NCI-H524 (cell line): ENCODE measurements around the gene NAA40.

Source experiments
- DNase-seq, 2 experiments: peaks; one replicate each; lab custom pipeline; 2025; lab: John Stamatoyannopoulos, UW

NAA40 gene

DNA sequence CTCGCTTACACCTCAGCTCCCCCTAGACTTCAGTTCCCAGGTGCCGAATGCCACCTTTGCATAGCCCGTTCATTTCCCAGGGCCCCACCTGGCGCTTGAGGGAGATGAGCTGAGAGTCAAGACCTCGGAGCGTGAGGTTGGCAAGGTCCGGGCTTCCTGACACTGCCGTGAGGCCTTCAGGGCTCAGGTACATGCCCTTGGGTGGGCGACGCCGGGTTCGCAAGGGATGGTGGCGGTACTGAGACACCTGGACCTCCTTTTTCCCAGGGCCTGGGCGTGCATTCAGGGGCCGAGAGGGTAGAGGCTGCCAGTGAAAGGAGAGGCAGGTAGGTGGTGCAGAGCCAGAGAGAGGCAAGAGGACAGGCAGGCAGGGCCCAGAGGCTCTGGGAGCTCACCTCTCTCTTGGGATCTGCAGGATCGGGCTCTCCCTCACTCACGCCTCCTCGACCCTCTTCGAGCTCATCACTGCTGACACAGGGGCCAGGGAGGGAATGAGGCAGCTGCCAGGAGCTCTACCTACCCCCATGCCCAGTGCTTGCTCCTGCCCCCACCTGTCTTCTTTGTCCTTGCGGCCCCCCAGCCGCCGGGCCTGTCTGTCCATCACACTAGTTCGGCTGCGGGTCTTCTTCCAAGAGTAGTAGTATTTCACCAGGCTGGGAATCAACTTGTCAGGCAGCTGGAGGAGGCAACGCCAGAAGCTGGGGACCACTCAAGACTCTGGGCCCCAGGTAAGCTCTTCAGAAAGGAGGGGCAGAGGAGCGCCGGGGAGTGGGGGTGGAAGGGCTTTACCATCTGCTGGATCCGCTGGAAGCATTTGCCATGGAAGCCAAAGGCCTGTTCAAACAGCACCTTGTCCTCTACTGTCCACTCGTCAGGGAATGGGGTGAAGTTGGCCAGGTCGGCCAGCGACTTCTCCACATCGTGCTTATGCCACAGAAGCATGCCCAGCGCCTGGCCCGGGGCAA lies 24.7 kb upstream of the NAA40 start:
- DNase-seq = peak in 1 of 2 experiments; percentile 66

DNA sequence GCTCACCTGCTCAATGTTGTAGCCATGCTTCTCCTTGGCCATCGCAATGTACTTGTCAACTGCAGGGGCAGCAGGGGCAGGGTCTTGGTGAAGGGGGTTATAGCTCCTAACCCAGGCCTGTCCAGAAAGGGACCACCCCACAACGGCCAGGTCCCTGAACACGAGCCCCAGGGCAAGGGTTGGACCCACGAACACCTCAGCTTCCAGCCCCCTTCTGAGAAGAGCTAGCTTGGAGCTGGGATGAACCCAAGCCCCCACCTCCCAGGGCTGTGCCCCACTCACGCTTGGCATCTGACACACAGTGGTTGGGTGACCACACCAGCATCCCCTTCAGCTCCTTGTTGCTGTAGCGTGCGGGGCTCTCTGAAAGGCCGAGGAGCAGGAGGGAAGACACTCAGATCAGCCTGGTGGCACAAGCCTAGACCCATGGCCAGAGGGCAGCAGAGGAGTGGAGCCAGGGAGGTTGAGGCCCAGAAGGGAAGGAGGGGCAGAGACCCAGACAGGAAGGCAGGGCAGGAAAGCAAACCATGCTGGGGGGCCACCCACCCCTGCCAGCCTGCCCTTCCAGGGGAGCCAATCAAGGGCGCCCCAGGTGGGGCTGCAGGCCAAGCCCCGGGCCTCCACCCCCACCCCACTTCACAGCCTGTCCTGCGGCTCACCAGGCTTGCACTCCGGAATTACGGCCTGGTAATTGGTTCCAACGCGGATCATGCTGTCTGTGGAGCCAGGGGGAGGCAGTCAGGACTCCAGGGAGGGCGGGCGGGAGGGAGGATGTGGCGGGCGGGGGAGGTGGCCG lies 23.7 kb upstream of the NAA40 start:
- no peak for DNase-seq

DNA sequence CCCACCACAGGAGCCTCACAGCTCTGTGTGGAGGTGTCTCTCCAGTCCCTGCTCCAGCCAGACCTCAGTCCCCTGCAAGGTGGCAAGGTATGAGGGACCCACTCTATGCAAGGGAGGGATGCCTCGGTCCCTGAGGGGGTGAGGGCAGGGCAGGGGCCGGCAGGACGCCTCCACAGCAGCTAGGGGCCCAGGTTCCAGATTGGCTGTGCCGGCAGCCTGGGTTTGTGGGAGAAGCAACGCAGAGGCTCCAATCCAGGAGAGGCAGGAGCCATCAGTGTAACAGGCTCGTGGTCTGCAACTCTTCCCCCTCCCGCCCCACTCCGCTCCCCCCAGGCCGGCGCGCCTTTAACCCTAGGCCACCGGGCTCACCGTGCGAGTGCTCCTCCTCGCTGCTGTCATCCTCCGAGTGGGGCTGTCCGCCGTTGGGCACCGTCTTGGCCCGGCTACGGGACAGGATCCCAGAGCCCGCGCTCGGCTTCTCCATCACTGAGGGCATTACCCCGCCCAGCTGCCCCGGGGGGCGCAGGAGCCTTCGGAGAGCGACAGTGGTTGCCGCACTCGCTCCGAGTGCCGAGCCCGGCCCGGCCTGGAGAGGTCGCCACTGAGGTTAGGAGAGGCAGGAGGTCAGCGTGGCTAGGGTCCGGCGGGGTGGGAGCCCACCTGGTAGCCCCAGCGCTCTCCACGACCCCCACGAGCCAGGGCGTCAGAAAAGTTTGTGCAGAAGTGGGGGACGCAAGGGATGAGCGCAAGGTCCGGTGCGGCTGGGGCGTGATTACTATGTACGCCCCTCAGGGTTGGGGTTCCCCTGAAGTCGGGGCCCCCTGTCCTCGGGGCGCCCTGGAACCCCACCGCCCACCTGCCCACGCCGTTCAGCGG lies 22.6 kb upstream of the NAA40 start:
- peak; percentile 25 to 68 for DNase-seq

DNA sequence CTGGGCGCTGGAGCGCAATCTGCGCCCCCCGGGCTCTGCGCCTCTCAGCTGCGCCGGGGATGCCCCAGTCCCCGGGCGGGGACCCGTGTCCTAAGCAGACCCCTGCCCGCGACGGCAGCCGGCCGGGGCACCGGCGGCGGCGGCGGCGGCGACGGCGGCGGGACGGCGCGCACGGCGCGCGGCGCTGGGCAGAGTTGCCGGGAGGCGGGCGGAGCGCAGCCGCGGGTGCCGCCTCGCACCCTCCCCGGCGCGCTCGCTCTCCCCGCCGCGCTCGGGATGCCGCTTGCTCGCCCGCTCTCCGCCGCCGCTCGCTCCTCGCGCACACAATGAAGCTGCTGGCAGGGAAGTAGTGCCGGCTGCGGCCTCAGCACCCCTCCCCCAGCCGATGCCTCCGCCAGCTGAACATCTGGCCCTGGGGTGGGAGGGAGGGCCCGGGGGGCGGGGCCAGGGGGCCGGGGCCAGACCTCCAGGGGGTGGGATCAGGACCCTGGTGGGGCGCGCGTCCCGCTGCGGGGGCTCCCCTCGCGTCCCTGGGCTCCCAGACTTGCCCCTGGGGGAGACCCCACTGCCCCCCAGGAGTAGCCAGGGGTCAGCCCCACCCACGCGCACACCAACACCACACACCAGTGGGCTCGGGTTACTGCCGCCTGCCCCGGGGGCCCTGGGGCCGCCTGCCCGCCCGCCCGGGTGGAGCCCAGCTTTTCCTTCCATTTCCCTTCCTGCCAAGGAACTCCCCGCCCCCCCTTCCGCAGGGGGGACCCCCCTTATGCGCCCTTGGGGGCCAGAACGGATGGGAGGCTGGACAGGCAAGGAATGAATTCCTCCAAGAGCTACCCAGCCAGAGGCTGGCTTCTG lies 21.7 kb upstream of the NAA40 start, which contains the start of gene RCOR2:
TSS of gene RCOR2 (minus strand) at position 328 of the 855 bp plus-strand sequence. CDS start 708 bp downstream, outside the sequence.
- DNase-seq = peak; percentile 61 to 83

DNA sequence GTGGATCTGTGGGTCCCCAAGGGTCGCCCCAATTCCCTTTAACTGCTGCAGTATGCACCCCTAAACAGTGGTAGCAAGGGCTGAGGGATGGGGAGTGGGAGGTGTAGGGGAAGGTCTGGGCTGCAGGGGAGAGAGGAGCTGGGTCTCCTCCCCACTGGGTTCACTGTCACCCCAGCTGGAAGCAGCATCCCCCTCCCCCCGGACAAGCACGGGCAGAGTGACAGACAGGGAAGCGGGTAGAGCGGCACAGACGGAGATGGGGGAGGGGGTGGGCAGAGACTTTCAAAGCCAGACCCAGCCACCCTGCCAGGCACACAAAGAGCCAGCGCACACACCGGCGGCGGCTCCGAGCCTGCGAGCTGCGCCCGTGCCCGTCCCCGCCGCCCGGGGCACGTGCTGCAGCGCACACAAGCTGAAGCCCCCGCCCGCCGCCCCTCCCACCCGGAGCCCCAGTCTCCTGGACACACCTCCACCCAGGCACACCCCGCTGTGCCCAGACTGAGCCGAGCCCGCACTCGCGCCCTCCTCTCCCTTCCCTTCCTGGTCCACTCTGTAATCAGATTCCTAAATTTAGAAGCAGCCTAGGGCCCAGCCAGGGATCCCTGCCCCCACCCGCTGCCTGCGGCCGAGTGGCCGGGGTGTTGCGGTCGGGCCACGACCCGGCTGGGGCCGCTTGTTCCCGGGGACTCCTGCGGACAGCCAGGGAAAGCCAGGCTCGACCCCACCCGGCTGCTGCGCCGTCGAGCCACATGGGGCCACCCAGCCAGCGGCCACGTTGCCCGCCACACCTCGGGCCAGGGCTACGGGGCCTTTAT lies 20.9 kb upstream of the NAA40 start:
- peak; percentile 94 to 95 for DNase-seq

DNA sequence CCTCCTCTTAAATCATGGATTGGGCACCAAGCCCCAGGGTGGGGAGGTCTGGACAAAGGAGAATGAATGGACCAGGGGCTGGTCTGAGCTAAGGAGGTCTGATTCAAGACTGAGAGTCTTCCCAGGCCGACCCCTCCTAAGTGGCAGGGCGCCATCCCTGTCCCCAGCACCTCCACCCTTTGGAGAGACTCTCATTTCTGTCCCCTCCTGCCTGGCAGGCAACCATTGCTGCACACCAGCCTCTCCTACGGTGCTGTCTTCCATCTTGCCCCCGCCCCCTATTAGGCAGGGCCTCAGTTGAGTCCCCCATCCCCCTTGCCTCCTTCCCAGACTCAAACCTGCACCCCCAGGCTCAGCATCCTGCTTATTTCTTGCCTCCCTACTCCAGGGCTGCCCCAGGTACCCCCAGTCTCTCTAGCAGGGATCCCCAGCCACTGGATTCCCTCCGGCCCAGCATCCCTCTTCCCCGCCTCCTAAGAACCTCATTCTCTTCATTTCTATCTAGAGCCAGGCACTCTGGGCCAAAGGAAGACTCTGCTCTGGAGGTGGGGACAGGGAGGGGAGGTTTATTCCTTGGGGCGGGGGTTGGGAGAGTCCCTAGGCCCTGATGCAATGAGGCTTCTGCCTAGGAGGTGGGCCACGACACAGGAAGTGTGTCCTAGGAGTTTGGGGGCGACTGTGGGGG lies 20.2 kb upstream of the NAA40 start:
- DNase-seq = peak; percentile 84 to 93

DNA sequence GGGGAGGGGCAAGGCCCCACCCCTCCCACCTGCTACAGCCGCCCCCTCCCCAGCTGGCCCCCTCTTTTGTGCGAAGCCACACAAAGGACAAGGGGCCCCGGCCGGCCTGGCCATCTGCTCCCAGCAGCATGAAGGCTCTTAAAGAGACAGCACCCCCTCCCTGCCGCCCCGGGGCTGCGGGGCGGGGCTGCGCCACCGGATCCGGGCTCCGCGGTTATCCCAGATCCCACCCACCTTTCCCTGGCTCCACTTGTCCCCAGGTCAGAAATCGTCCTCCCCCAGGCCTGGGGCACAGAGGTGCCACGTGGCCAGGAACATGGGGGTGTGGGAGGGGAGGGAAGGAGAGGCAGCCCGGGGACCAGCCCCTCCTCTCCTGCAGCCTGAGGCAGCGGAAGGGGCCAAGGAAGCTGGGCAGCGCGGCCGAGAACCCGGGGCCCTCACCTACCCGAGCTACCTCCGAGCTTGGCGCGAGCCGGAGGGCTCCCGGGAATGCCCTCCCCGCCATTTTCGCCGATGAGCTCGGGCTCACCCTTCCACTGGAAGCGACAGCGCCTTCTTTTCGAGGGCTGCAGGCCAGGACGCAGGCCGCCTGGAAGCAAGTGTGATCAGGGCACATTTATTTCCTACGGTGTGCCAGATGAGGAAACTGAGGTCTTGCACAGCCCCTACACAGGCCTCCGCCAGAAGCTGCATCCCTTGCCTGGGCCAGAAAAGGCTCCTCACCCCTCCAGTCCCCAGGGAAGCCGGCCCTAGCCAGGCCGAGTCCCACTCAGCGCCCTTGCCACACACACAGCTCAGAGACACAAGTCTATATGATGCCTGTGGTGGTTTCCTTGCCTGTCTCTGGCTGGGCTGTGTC lies 19.3 kb upstream of the NAA40 start:
- peak; percentile 95 to 98 for DNase-seq

DNA sequence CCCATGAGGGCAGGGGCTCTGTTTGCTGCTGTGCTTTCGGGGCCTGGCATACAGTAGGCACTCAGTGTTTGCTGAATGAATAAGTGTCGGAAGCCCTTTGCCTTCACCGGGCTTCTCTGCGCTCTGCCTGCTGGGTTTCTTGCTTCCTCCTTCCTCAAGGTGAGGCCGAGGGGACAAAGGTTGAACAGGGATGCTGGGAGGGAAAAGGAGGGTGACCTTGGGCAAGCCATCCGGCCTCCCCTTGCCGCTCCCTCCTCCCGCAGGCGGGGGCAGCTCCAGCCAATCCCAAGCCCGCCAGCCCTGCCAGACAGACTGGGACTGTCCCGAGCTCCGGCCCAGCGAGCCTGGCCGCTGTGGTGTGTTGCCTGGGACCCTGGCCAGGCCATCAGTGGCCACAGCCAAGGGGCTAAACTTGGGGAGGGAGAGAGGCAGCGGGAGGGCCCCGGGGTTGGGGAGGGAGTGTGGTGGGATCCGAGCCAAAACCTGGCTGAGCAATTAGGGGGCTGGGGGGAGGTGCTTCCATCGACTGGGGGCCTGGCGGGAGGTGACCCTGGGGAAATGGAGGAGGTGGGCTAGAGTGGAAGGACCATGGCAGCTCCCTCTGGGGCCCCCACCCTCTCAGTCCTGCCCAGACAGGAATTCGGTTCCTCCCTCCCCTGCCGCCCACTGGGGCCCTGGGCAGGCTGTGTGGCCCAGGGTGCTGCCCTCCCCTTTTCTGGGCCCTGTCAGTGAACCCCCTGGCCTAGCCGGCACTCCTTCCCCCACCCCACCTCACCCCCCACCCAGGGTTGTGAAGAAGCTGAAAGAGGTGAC lies 18.5 kb upstream of the NAA40 start:
- peak in 1 of 2 experiments; percentile 53 for DNase-seq

DNA sequence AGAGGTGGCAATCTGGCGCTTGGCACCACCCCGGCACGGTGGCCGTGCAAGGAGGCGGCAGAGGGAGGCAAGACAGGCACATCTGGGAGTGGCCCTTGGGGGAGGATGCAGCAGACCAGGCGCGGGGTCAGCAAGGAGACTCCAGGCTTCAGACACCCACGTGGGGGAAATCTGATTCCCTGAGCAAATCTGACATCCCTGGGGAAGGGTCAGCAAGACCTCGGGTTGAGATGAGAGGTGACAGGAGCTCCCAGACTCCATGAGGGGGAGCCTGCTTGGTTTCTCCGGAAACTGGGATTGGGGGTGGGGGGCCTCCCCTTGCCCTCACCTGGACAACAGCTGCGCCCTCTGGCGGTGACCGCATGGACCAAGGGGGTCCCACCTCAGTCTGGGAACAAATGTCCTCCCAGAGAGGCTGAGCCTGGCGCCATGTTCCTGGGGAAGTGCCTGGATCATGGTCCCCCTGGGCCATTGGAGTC lies 17.8 kb upstream of the NAA40 start:
- DNase-seq = no peak

DNA sequence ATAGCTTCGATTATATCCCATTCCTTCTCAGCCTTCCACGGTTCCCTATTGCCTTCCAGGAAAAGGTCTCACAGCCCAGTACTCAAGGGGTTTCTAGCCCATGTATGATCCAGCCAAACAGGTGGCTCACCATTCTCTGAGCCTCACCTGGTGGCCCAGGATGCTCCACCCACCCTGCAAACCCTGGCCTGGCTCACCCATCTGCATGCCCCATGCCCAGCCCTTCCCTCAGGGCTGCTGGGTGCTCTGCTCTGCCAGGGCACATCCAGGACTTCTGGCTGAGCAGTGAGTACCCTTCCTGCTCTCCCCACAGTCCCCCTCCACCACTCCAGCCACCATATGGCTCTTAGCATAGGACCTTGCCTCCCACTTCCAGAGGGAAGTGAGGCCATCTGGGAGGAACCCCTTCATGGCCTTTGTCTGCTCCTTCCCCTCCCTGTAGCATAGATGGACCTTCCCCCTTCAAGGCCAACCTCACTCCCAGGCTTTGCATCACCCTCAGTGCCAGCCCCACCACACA lies 16.1 kb upstream of the NAA40 start:
- DNase-seq = peak; percentile 52 to 80

DNA sequence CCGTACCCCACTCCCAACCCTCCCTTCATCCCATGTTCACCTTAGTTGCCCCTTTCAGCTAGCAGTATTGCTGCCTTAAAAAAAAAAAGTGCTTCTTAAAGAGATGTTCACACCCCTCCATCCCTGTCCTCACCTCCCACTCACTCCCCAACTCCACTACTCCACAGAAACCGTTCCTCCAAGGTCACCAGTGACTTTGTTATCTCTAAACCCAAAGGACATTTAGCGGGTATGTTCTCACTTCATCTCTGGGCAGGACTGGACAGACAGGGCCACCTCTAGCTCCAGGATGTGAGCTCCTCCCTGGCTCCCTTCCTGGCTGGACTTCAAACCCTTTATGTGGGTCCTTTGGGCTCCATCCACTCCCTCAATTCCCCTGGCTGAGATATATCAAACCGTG lies 15.5 kb upstream of the NAA40 start:
- no peak for DNase-seq

DNA sequence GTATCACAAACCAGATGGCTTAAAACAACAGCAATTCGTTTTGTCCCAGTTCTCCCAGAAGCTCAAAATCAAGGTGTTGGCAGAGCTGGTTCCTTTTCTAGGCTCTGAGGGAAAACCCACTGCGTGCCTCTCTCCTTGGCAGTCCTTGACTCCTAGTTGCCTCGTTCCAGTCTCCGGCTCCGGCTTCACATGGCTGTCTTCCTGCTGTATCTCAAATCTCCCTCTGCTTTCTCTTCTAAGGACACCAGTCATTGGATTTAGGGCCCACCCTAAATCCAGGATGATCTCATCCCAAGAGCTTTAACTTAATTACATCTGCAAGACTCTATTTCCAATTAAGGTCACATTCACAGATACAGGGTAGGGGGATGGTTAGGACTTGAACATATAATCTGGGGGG lies 9.2 kb upstream of the NAA40 start:
- no peak for DNase-seq

DNA sequence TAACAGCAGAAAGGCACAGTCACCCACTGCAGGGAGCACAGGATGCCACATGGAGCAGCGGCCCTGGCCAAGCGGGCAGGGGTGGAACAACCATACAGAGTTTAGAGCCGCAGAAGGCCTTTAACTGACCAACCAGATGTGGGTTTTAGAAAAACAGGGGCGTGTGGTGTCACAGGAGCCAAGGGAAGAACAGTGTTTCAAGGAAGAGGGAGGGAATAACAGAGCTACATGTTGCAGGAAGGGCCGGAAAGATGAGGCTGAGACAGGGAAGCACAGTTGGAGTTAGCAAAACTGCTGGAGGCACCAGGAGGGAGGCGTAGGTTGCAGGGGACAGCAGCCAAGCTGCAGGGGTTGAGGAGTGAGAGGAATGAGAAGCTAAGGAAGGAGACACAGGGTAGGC lies 7.8 kb upstream of the NAA40 start:
- no peak for DNase-seq

DNA sequence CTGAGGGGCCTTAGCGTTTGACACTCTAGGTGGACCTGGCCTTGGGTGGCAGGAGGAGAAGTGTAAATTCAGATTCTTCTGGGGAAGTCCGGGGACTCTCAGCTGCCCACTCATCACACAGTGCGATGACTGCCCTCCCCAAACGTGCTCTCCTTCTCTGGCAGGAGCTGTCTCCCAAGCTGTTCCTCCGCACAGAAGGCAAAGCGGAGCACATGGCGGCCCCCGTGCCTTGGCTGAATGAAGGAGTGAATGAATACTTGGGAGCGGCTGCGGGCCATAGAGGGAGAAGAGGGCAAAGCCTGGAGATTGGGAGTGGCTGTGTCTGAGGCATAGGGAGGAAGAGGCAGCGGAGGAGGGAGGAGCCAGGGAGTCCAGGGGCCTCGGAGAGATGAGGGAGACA lies 6.9 kb upstream of the NAA40 start:
- DNase-seq = no peak

DNA sequence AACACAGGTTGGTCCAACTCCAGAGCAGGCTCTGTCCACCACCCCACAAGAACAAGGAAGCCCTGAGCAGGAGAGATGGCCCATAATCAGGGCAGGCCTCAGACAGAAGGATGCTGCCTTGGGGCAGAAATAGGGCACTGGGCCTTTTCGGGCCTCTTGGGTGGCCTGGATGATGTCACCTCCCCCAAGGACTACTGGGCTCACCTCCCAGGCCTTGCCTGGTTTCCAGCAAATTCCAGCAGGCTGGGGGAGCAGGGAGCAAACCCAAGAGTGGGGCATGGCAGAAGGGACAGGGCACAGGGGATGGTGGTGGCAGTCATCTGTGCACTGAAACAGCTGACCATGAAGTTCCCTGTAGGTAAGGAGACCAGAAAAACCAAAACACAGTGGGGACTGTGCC lies 5.3 kb upstream of the NAA40 start:
- DNase-seq = no peak

DNA sequence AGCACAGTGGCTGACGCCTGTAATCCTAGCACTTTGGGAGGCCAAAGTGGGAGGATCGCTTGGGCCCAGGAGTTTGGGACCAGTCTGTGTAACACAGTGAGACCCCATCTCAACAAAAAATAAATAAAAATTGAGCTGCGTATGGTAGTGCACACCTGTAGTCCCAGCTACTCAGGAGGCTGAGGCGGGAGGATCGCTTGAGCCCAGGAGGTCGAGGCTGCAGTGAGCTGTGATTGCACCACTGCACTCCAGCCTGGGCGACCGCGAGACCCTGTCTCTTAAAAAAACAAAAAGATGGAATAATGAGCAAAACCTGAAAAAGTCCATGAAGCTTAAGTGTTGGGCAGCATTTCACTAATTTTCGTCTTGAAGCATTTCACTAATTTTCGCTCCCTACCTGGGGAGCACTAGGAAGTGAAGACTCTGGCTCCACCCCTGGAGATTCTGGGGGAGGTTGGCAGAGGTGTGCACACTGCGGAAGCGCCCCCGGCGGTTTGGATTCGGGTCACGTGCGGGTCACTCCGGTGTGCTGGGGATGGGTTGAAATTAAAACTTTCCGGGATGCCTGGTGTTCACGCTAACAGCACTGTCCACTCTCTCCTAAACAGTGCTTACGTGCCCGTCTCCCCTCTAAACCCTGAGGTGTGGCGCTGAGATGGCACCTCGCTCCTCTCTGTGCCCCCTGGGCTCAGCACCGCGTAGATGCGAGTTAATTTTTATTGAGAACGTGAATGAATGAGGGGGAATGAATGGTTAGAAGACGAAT lies 906 bp upstream of the NAA40 start:
- DNase-seq = peak in 1 of 2 experiments; percentile 68
